ENCODE data around the gene SCN8A.

Gene SCN8A

GRCh38 chr12:51834411-51834810 lies 243.4 kb downstream of the SCN8A start:
- no peak for DNase-seq (ENCODE audit: low read depth)

DNA sequence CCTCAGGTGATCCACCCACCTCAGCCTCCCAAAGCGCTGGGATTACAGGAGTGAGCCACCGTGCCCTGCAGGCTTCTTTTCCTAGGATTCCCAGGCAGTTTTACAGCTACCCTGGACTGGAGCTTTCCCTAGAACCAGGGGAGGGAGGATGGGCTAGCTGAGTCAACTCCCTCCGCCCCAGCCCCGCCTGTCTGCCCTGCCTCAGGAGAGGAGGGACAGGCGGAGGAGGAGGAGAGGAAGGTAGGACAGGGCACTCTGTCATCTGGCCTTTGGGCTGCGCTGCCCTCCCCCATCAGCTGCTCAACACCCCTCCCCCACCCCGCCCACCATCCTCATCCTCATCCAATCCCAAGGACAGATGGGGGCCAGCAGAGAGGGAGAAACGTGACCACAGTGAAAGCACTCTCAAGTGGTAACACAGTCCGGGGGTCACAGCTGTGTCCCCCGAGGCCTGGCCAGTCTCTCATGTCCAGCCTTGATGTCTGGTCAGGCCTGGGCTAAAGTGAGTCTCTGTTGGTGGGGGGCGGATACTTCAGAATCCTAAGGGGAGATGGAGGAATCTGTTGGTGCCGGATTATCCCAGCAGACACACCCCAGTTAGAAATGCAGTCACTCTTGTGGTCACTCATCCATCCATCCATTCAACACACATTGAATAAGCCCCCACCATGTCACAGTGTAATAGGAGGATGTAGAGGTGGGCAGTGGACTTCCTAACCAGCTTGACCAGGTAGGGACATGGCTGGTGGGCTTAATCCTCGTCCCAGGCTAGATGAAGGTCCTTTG lies 245.2 kb downstream of the SCN8A start:
- DNase-seq (ENCODE audit: low read depth): no peak

DNA sequence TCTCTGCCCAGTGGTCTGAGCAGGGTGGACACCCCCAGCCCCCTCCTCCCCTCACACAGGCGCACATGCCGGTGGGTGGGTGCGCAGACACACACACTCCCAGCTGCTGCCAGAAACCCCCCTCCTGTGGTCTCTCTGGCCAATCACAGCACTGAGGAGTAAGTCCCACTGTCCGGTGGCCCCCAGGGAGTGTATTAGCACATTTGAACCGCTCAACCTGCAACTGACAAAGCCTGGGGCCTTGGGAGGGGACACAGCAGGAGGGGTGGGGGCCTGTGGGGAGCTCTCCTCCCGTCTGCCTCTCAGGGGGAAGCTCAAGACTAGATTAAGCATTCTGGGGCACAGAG lies 245.8 kb downstream of the SCN8A start:
- DNase-seq (ENCODE audit: low read depth): no peak

DNA sequence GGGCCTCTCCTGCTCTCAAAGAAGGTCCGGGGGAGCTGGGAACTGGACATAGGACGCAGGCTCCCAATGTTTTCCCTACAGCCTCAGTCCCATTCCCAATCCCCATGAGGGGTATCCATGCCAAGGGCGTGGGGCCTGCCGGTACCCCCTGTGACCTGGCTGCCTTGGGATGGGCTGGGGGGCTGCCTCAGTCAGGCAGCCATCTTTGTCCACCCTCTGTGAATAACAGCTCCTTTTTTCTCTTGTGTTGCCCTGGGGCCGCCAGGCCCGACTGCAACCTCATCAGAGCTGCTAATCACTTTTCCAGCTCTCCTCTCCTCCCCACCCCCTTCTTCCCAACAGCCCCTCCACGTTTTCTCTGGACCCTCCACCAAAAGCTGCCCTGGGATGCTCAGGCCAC lies 246.3 kb downstream of the SCN8A start:
- no peak for DNase-seq (ENCODE audit: low read depth)

DNA sequence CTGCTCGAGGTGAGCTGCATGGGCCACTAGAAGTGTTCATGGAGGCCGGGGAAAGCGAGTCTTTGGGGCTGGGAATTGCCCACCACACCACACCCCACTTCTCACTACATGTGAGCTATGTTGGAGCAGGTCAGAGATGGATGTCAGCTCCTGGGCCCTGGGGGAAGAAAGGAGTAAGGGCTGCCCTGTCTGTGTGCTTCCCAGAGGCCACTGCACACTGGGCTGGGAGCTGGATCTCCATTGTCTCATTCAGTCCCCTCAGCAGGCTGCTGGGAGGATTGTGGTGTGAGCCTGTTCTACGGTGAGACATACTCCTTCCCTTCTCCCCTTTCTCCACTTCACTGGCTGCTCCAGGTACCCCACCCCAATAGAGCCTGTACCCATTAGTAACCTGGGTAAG lies 247.0 kb downstream of the SCN8A start:
- DNase-seq (ENCODE audit: low read depth): no peak

- no peak for DNase-seq (ENCODE audit: low read depth)
Observed at GRCh38 chr12:51838762-51839161, 247.7 kb downstream of the SCN8A start.

DNA sequence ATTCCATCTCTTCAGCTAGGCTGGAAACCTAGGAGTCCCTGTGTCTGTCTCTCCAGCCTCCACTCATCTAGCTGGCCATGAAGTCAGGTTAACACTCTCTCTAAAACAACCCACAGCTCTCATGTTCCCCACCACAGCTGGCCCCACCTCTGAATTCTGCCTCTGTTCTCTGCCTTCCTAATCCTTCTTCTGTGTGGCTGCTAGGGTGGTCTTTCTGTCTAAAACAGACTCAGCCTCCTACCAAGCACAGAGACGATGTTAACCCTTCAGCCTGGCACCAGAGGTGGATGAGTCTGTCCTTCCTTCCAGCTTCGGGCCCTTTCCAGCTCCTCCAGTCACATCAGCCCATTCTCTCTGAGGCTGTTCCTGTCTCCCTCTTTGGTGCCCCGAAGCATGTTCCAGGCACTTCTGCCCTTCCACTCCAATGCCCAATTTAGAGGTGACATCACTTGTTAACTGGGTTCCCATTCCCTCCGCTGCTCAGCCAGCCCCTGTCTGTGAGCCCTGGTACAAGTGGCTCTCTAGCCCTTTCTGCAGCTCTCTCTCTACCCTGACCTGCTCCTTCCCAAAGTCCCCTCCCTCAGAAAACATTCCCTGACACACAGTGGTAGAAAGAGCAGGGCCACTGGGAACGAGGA lies 248.4 kb downstream of the SCN8A start:
- DNase-seq (ENCODE audit: low read depth): no peak

GRCh38 chr12:51840966-51841365 lies 249.9 kb downstream of the SCN8A start:
- no peak for DNase-seq (ENCODE audit: low read depth)

DNA sequence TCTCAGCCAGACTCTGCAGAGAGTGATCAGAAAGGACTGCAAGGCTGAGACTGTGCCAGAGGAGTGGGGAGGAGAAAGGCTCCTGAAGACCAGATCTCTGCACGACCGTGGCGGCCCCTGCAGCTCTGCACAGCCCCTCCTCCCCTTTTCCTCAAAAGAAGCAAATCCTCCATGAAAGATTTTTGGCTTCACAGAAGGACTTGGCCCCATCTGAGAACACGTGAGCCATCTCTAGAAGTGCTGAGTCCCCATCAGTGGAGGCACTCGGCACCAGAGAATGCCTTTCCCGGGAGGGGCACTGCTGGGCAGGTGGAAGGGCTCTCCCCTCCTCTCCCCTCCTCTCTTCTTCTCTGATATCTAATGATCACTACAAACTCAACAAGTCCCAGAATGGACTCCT lies 250.7 kb downstream of the SCN8A start:
- no peak for DNase-seq (ENCODE audit: low read depth)

DNA sequence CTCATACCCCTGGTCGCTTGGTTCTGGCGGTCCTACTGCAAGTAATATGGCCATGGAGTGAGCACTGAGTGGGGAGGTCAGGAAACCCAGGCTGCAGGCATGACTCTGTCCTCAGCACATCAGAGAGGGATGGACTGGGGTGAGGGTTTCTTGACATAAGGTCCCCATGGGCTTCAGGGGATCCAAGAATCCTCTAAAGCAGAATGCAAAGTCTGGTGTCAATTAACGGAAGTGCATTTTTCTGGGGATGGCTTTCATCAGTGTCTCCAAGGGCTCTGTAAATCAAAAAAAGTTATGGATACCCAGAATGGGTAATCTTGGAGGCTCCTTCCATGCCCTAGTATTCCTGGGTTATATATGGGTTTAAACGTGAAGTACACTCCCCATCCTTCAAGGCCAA lies 253.8 kb downstream of the SCN8A start:
- DNase-seq (ENCODE audit: low read depth): no peak

DNA sequence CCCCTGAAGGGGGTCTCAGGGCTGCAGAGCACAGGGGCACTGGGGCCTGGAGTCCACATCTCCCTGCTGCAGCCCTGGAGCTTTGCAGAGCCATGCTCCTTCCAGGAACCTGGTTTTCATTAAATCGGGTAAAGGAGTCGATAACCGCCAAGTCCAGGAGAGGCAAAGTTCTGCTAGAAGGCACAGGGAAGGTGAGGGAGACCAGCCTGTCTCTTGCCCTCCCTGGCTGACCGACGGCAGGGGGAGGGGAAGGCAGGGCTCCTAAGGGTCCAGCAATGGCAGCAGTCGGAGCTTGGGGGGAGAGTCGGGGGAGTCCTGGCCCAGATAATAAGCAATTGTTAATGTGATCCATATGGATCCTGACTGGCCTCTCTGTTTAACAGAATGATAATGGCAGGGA lies 254.4 kb downstream of the SCN8A start:
- no peak for DNase-seq (ENCODE audit: low read depth)

DNA sequence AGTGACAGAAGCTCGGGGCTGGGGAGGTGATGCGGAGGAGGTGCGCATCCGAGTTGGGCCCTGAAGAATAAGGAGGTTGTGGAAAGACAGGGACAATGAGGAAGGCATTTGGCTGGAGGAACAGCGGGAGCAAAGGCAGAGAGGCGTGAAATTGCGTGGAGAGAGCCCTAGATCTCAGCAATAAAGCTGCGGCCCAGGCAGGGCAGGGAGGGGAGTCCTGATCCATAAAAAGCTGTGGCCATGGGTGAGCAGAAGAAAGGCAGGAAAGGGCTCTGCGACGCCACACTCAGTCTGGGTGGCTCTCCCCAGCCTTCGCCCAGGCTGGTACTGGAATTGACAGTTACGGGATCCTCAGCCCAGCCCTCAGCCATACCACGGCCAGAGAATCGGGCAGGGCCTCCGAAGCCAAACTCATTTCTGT lies 255.2 kb downstream of the SCN8A start:
- no peak for DNase-seq (ENCODE audit: low read depth)

GRCh38 chr12:51846911-51847642 lies 256.0 kb downstream of the SCN8A start:
- no peak for DNase-seq (ENCODE audit: low read depth)

DNA sequence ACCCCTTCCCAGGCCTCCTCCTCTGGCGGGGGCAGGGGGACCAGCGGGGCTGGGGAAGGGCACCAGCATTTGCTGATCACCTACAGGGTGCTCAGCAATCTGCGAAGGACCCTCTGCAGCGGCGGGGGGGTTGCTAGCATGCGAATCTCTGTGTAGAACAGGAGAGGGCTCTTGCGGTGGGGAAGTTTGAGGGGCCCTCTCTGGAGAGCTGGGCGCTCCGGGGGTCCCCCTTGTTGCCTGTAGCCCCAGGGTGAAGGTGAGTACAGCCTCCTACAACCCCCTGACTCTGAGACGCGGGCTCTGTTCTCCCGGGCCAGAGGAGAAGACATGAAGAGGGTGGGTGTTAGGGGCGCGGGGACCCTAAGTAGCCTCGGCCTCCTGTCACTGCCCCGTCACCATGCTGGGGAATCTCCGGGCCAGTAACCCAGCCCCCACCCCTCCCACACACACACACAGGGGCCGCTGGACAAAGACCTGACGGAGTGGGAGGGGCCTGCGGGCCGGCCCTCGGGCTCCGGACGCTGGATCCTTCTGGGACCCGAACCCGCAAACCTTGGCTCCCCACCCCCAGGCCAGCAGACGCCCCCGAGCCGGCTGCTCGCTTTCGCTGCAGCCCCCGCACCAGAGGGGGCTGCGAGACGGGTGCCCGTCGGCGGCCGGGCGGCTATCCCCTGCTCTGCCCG lies 256.8 kb downstream of the SCN8A start:
- DNase-seq (ENCODE audit: low read depth): no peak

DNA sequence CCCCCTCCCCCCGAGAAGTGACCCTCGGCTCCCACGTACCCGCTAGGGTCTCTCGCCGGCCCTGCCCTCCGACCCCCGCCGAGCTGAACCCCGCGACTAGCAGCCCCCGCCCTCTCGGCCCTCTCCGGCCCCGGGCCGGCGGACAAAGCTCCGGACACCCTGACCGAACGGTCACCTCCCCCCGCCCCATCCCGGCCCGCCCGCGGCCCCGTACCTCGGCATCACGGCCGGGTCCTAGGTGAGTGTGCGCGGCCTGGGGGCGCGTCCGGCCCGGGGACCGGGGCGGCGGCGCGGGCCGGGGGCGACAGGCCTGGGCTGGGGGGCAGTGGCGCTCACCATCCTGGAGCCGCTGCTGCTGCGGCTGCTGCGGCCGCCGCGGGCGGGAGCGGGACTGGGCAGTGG lies 257.3 kb downstream of the SCN8A start, which contains the start of gene FIGNL2:
TSS of gene FIGNL2 (minus strand) at position 393 of the 402 bp plus-strand sequence. CDS start 26,305 bp downstream, outside the sequence.
- DNase-seq (ENCODE audit: low read depth): no peak

- no peak for DNase-seq (ENCODE audit: low read depth)
Observed at GRCh38 chr12:51848841-51849735, 258.1 kb downstream of the SCN8A start.

DNA sequence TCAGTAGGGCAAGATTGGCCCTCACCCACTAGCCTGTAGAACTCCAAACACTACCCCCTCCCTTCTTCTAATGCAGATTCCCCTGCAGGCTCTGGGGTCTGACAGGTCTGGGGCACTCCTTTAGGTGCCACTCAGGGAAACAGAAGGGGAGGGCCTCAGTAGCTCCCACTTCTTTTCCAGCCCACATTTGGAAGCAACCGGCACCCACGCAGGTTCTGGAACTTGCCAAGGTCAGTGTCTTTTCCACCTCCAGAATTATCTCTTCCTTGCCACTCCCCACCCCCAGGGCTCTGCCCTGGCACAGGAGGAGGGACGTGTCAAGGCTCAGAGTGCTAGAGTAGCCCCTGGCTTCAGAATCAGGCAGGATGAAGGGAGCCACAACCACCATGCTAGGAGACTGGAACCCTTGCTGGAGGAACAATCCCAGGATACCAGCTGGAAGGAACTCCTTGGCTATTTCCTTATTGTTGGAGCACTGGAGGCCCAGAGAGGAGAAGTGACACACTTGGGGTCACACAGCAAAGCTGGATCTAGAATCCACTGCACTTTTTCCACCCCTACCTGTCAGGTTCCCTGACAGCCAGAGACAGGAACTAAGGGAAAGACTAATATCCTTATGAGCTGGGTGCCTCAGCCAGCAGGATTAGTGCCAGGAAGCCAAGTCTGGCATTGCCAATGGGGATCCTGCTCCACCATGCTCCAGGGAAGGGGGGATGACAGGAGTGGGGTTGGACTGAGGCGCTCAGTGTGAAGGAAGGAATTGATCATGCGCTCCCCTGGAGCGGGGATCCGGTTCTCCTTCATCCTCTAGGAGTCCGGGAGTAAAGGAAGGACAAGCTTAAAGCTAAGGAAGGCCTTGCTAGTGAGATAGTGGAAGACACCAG lies 259.3 kb downstream of the SCN8A start:
- DNase-seq (ENCODE audit: low read depth): no peak

GRCh38 chr12:51850965-51851299 lies 259.9 kb downstream of the SCN8A start:
- DNase-seq (ENCODE audit: low read depth): no peak

DNA sequence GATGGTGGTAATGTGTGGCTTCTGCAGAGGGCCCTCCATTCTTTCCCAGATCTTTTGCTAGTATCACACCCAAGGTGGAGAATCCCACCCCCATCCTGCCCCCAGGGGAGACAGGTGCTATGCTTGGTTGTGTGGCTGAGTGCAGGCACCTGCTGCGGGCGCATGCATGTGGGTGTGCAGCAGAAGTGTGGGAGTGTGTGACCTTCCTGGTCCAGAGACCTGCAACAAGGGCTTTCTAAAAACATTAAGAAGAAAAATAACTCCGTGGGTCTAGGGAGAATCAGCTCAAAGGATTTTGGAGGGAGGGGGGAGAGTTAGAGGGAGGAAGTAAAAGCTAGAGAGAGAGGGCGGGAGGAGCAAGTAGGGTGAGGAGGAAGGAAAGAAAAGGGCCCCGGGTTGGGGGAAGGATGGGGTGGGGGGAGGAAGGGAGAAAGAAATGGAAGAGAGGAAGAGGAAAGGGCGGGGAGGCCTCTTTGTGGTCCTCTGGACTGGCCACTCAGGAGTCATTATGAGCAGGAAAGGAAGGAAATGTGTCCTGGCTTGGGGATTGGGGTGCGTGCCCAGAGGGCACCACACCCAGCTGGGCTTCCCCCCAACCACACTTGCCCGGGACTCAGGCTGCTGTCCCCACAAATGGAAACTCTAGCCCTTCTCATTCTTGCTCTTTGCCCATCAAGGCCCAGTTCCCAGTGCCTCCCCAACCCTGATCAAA lies 260.5 kb downstream of the SCN8A start:
- no peak for DNase-seq (ENCODE audit: low read depth)
